NT2/D1 (cell line): ENCODE results near the gene TMEM140.
A peak's percentile ranks its signal among the peaks of the same experiment; 100 is the strongest.

ENCODE experiments used
- DNase-seq: peaks from one replicate; pipeline ENCODE4 v3.0.0-alpha.2; 2011; ENCODE audit warnings: low read depth, low spot score
- H3K27me3 ChIP-seq: 2 replicates; pipeline ENCODE4 v1.6.0; 2011; ENCODE audit warnings: mild to moderate bottlenecking; ENCODE audit not compliant: insufficient read length, insufficient read depth
- H3K36me3 ChIP-seq: 2 replicates; pipeline ENCODE4 v1.6.1; 2011; ENCODE audit warnings: mild to moderate bottlenecking, low read length, mixed read lengths; ENCODE audit not compliant: insufficient read depth, insufficient read length
- H3K4me1 ChIP-seq: 2 replicates; pipeline ENCODE4 v1.5.1; 2011; ENCODE audit not compliant: insufficient read depth, insufficient read length
- H3K4me3 ChIP-seq: 2 replicates; pipeline ENCODE4 v1.5.1; 2011; ENCODE audit warnings: low read depth; ENCODE audit not compliant: insufficient read length
- H3K9ac ChIP-seq: 2 replicates; pipeline ENCODE4 v1.6.0; 2011; ENCODE audit warnings: low read depth; ENCODE audit not compliant: insufficient read length
- H3K9me3 ChIP-seq: 2 replicates; pipeline ENCODE4 v1.5.1; 2011; ENCODE audit warnings: mild to moderate bottlenecking, low read length; ENCODE audit not compliant: insufficient read depth
- SUZ12 ChIP-seq: IDR thresholded peaks from 2 replicates; pipeline ENCODE4 v1.6.1; 2011; ENCODE audit not compliant: insufficient read length, insufficient read depth; ENCODE audit errors: extremely low read depth
- YY1 ChIP-seq: IDR thresholded peaks from 2 replicates; pipeline ENCODE4 v1.6.1; 2011; ENCODE audit not compliant: insufficient read length, insufficient read depth
- ZNF274 ChIP-seq: IDR thresholded peaks from 2 replicates; pipeline ENCODE4 v1.6.1; 2011; ENCODE audit warnings: mild to moderate bottlenecking, low read depth, low read length

The TMEM140 gene

GRCh38 chr7:135174941-135175340, 27.1 kb downstream of the TMEM140 start:
- Histone ChIP-seq H3K9me3 (peaks cover 20% of the 10 kb centered on the region), H3K36me3 (no peaks in the 10 kb centered on the region), H3K4me3 (no peak overlapping the region), H3K4me1 (peaks cover 6% of the 10 kb centered on the region), H3K9ac (no peak overlapping the region), H3K27me3 (no peaks in the 10 kb centered on the region)
- TF ChIP-seq ZNF274 (no peak), SUZ12 (no peak)
- no peak for DNase-seq

GRCh38 chr7:135175931-135176330, 28.1 kb downstream of the TMEM140 start:
- Histone ChIP-seq H3K4me1 (peaks cover 6% of the 10 kb centered on the region), H3K27me3 (no peaks in the 10 kb centered on the region), H3K9me3 (peaks cover 30% of the 10 kb centered on the region), H3K4me3 (no peak overlapping the region), H3K36me3 (no peaks in the 10 kb centered on the region), H3K9ac (no peak overlapping the region)
- DNase-seq: no peak
- TF ChIP-seq ZNF274 (no peak), SUZ12 (no peak), YY1 (no peak)

GRCh38 chr7:135177028-135177696, 29.3 kb downstream of the TMEM140 start:
- Histone ChIP-seq H3K9me3 (peaks cover 43% of the 10 kb centered on the region), H3K27me3 (no peaks in the 10 kb centered on the region), H3K9ac (no peak overlapping the region), H3K36me3 (peaks cover 4% of the 10 kb centered on the region), H3K4me3 (no peak overlapping the region), H3K4me1 (peaks cover 3% of the 10 kb centered on the region)
- TF ChIP-seq SUZ12: no peak
- no peak for TF ChIP-seq ZNF274
- peak; percentile 71 for DNase-seq

- H3K9ac ChIP-seq: no peak overlapping the region
- TF ChIP-seq SUZ12 (no peak), YY1 (no peak), ZNF274 (no peak)
- H3K36me3 ChIP-seq: peaks cover 13% of the 10 kb centered on the region
- H3K27me3 ChIP-seq: no peaks in the 10 kb centered on the region
- H3K9me3 ChIP-seq: peaks cover 54% of the 10 kb centered on the region
- no peak overlapping the region for H3K4me3 ChIP-seq
- peaks cover 3% of the 10 kb centered on the region for H3K4me1 ChIP-seq
- DNase-seq: no peak
These were observed 30.5 kb downstream of the TMEM140 start for GRCh38 chr7:135178364-135178763.

- H3K9me3 ChIP-seq: peaks cover 54% of the 10 kb centered on the region
- peaks cover 3% of the 10 kb centered on the region for H3K4me1 ChIP-seq
- DNase-seq: no peak
- H3K4me3 ChIP-seq: no peak overlapping the region
- no peak overlapping the region for H3K9ac ChIP-seq
- no peak for TF ChIP-seq ZNF274
- no peak for TF ChIP-seq YY1
- TF ChIP-seq SUZ12: no peak
- peaks cover 23% of the 10 kb centered on the region for H3K36me3 ChIP-seq
- H3K27me3 ChIP-seq: no peaks in the 10 kb centered on the region
These were observed 31.6 kb downstream of the TMEM140 start for GRCh38 chr7:135179321-135179925.

- Histone ChIP-seq H3K9me3 (peaks cover 54% of the 10 kb centered on the region), H3K4me1 (peaks cover 3% of the 10 kb centered on the region), H3K4me3 (no peak overlapping the region), H3K27me3 (no peaks in the 10 kb centered on the region), H3K36me3 (peaks cover 25% of the 10 kb centered on the region), H3K9ac (no peak overlapping the region)
- TF ChIP-seq ZNF274 (no peak), SUZ12 (no peak), YY1 (no peak)
- DNase-seq: no peak
These were observed 32.2 kb downstream of the TMEM140 start for GRCh38 chr7:135180122-135180521.

GRCh38 chr7:135181261-135181928, 33.5 kb downstream of the TMEM140 start:
- Histone ChIP-seq H3K9ac (no peak overlapping the region), H3K27me3 (no peaks in the 10 kb centered on the region), H3K4me1 (peaks cover 3% of the 10 kb centered on the region), H3K4me3 (no peak overlapping the region), H3K36me3 (peaks cover 37% of the 10 kb centered on the region), H3K9me3 (peaks cover 54% of the 10 kb centered on the region)
- no peak for DNase-seq
- no peak for TF ChIP-seq SUZ12
- no peak for TF ChIP-seq YY1
- no peak for TF ChIP-seq ZNF274
